ENCODE data around the gene TBX3.

Gene TBX3

DNA sequence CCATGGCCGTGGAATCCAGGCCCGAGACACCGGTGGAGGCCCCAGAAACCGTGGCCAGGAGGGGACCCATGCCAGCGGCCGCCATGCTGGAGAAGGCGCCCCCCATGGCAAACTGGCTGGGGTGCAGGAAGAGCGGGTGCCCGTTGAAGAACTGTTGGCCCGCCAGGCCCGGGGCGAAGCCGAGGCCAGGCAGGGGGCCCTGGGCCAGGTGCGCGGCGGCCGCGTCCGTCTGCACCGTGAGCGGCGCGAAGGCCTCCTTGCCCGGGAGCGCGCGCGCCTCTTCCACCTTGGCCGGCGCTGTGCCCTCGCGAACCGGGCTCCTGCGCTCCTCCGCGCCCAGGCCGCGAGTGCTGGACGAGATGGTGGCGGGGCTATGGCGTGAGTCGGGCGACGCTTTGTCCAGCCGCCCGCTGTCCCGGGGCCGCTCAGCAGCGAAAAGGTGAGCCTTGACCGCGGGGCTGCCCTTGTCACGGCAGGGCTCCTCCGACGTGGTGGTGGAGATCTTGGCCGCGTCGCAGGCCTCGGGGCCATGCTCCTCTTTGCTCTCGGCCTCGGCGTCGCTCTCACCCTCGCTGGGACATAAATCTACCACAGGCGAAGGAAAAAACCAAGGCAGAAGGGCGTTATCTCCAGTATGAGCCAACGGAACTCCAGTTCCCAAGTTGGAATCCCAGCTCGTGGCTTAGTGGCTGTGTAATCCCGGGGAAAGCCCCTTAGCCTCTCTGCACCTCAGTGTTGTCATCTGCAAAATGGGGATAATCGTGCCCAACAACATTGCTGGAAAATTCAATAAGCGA lies 9.5 kb downstream of the TBX3 start:
- no peak for TF ChIP-seq TAF1 (IDR thresholded peaks at IDR 0.05; ENCODE audit: low read depth)
- TF ChIP-seq ZBTB7A (IDR thresholded peaks at IDR 0.05; ENCODE audit: low read depth): no peak
- no peak for TF ChIP-seq YY1 (IDR thresholded peaks at IDR 0.05; ENCODE audit: low read depth)
- no peak for TF ChIP-seq NFIC (IDR thresholded peaks at IDR 0.05)
- no peak for TF ChIP-seq TCF12 (IDR thresholded peaks at IDR 0.05; ENCODE audit: low read depth)
- no peak for TF ChIP-seq EP300 (IDR thresholded peaks at IDR 0.05; ENCODE audit: borderline replicate concordance)
- TF ChIP-seq CREB1 (IDR thresholded peaks at IDR 0.05; ENCODE audit: low read depth): no peak
- no peak for TF ChIP-seq EGR1 (IDR thresholded peaks at IDR 0.05)
- TF ChIP-seq, protein P1, sequence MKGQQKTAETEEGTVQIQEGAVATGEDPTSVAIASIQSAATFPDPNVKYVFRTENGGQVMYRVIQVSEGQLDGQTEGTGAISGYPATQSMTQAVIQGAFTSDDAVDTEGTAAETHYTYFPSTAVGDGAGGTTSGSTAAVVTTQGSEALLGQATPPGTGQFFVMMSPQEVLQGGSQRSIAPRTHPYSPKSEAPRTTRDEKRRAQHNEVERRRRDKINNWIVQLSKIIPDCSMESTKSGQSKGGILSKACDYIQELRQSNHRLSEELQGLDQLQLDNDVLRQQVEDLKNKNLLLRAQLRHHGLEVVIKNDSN (IDR thresholded peaks at IDR 0.05): no peak
- no peak for TF ChIP-seq RAD21 (IDR thresholded peaks at IDR 0.05; ENCODE audit: low read depth)
- TF ChIP-seq, protein P2, sequence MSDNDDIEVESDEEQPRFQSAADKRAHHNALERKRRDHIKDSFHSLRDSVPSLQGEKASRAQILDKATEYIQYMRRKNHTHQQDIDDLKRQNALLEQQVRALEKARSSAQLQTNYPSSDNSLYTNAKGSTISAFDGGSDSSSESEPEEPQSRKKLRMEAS (IDR thresholded peaks at IDR 0.05): no peak
- no peak for TF ChIP-seq FOXM1 (IDR thresholded peaks at IDR 0.05; ENCODE audit: borderline replicate concordance, low read depth)

DNA sequence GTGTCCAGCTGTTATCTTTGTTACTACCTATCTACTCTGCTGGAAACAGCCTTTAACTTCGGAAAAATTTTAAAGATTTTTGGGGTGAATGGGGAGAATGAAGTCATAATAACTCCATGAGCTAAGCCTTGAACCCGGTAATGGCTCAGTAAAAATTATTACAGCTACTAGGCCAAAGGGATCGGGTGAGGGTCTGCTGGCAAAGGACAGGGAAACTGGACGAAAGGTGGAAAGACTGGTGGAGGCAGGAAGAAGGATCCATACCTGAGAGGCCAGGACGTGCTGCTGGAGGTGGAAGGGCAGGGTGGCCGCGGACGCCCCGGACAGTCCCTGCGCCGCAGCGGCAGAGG lies 10.1 kb downstream of the TBX3 start:
- TF ChIP-seq YY1 (IDR thresholded peaks at IDR 0.05; ENCODE audit: low read depth): no peak

DNA sequence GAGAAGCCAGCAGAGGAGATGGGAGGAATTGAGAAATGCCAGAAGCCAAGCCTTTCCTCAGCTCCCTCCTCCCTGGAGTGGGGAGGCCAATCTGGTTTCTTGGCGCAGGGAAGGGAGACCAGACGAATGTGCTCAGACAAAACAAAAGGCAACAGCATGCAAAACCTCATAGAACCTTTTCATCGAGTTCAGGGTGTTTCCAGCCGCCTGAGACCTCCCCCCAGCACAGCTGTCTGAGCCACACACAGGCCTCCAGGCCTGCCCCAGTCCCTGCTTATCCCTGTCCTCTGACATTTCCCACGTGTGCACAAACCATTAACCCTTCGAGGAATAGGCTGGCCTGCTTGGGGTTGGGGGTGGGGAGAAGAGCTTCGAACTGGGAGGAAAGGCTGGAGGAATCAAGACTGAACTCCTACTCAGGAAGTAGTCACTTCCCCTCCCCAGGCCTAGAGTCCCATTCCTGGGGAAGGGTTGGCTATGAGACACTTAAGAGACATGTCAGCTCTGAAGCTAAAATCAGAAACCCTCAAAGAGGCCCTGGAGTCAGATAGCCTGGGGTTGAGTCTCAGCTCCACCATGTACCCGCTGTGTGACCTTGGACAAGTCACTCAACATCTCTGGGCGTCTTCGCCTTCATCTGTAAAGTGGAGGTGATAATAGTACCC lies 10.7 kb downstream of the TBX3 start:
- TF ChIP-seq ZBTB7A (IDR thresholded peaks at IDR 0.05; ENCODE audit: low read depth): no peak
- TF ChIP-seq RAD21 (IDR thresholded peaks at IDR 0.05; ENCODE audit: low read depth): no peak
- no peak for TF ChIP-seq TEAD4 (IDR thresholded peaks at IDR 0.05)
- no peak for TF ChIP-seq TAF1 (IDR thresholded peaks at IDR 0.05; ENCODE audit: low read depth)
- TF ChIP-seq, protein P2 (IDR thresholded peaks at IDR 0.05): no peak
- no peak for TF ChIP-seq CEBPB (IDR thresholded peaks at IDR 0.05)
- TF ChIP-seq EP300 (IDR thresholded peaks at IDR 0.05; ENCODE audit: borderline replicate concordance): no peak
- no peak for TF ChIP-seq TCF12 (IDR thresholded peaks at IDR 0.05; ENCODE audit: low read depth)
- TF ChIP-seq FOXM1 (IDR thresholded peaks at IDR 0.05; ENCODE audit: borderline replicate concordance, low read depth): no peak
- TF ChIP-seq CREB1 (IDR thresholded peaks at IDR 0.05; ENCODE audit: low read depth): no peak
- TF ChIP-seq YY1 (IDR thresholded peaks at IDR 0.05; ENCODE audit: low read depth): no peak
- TF ChIP-seq, protein P1 (IDR thresholded peaks at IDR 0.05): no peak
- TF ChIP-seq EGR1 (IDR thresholded peaks at IDR 0.05): no peak
- TF ChIP-seq NFIC (IDR thresholded peaks at IDR 0.05): no peak
- TF ChIP-seq, protein P3, sequence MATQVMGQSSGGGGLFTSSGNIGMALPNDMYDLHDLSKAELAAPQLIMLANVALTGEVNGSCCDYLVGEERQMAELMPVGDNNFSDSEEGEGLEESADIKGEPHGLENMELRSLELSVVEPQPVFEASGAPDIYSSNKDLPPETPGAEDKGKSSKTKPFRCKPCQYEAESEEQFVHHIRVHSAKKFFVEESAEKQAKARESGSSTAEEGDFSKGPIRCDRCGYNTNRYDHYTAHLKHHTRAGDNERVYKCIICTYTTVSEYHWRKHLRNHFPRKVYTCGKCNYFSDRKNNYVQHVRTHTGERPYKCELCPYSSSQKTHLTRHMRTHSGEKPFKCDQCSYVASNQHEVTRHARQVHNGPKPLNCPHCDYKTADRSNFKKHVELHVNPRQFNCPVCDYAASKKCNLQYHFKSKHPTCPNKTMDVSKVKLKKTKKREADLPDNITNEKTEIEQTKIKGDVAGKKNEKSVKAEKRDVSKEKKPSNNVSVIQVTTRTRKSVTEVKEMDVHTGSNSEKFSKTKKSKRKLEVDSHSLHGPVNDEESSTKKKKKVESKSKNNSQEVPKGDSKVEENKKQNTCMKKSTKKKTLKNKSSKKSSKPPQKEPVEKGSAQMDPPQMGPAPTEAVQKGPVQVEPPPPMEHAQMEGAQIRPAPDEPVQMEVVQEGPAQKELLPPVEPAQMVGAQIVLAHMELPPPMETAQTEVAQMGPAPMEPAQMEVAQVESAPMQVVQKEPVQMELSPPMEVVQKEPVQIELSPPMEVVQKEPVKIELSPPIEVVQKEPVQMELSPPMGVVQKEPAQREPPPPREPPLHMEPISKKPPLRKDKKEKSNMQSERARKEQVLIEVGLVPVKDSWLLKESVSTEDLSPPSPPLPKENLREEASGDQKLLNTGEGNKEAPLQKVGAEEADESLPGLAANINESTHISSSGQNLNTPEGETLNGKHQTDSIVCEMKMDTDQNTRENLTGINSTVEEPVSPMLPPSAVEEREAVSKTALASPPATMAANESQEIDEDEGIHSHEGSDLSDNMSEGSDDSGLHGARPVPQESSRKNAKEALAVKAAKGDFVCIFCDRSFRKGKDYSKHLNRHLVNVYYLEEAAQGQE (IDR thresholded peaks at IDR 0.05; ENCODE audit: low read depth): no peak

DNA sequence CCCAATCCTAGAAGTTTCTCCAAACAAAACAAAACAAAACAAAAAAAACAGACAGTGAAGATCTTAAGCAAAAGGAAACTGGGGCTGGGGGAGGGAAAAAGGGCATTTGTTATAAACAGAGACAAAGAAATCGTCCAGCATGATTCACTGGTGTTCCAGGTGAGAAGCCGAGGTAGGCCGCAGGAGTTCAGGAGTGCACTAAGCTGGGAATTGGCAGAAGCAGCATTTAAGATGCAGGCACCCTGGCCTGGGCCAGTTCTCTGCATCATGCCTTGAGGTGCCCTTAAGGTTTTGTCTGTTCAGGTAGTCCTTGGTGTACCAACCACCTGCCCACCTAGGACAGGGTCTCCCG lies 11.2 kb downstream of the TBX3 start:
- TF ChIP-seq ZBTB7A (IDR thresholded peaks at IDR 0.05; ENCODE audit: low read depth) (no peak), CREB1 (IDR thresholded peaks at IDR 0.05; ENCODE audit: low read depth) (no peak), NFIC (IDR thresholded peaks at IDR 0.05) (no peak), TAF1 (IDR thresholded peaks at IDR 0.05; ENCODE audit: low read depth) (no peak), EP300 (IDR thresholded peaks at IDR 0.05; ENCODE audit: borderline replicate concordance) (no peak), TEAD4 (IDR thresholded peaks at IDR 0.05) (no peak), FOXM1 (IDR thresholded peaks at IDR 0.05; ENCODE audit: borderline replicate concordance, low read depth) (no peak), EGR1 (IDR thresholded peaks at IDR 0.05) (no peak)
- TF ChIP-seq, protein P2 (IDR thresholded peaks at IDR 0.05): no peak

DNA sequence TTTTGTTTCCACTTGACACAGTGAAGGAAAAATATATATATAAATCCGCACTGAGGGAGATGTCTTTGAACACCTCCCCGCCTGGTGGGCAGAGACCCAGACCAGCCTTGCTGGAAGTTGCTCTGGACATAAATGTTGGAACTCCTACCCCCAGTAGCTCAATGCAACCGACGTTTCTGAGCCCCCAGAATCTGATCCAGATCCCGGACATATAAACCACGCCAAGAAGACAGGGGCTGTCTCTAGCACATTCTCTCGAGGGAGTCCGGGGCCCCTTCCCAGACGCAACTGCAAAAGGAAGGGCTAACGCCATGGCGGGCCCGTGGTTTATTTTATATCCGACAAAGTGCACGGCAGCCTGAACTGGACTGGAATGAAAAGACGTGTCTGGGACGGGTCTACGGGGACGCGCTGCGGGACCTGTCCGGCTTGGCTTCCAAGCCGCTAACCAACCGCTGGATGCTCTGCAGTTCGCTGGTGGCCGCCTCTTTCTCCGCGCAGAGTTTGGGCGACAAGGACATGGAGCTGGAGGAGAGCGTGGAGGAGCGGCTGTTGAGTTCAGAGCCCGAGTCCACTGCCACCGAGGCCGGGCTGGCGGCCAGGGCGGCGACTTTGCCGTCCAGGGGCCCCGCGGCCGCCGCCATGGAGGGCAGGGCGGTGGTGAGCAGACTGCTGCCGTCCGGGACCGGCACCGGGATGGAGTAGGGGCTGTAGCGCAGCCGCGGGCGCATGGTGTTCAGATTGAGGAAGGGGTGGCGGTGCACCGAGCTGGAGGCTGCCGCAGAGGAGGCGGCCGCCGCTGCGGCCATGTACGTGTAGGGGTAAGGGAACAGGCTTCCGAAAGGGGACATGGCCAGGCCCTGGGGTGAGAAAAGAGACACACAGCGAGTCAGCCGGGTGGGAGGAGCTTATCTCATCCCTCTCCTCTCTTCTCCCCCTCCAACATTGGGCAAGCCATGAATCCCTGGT lies 12.2 kb downstream of the TBX3 start:
- TF ChIP-seq, protein P2 (IDR thresholded peaks at IDR 0.05): no peak
- no peak for TF ChIP-seq TCF12 (IDR thresholded peaks at IDR 0.05; ENCODE audit: low read depth)
- no peak for TF ChIP-seq EP300 (IDR thresholded peaks at IDR 0.05; ENCODE audit: borderline replicate concordance)
- no peak for TF ChIP-seq CEBPB (IDR thresholded peaks at IDR 0.05)
- TF ChIP-seq, protein P1 (IDR thresholded peaks at IDR 0.05): no peak
- no peak for TF ChIP-seq RAD21 (IDR thresholded peaks at IDR 0.05; ENCODE audit: low read depth)
- TF ChIP-seq, protein P3 (IDR thresholded peaks at IDR 0.05; ENCODE audit: low read depth): no peak
- no peak for TF ChIP-seq ZBTB7A (IDR thresholded peaks at IDR 0.05; ENCODE audit: low read depth)
- TF ChIP-seq NFIC (IDR thresholded peaks at IDR 0.05): no peak
- no peak for TF ChIP-seq TAF1 (IDR thresholded peaks at IDR 0.05; ENCODE audit: low read depth)
